Measurements from ENCODE around the gene DLGAP1. TPM values are rescaled to one million over a fixed set of nuclear protein-coding genes. Genes with fewer than 3 reads are reported as not detected.
A peak's percentile ranks its signal among the peaks of the same experiment; 100 is the strongest.
"Not testable (repeated sequence)": the region's sequence is repeated elsewhere in the genome, so short reads cannot be mapped to it uniquely, and the experiment has no call there.

Gene DLGAP1
- 1 to 10 TPM in 1 of 4 donors, under 1 TPM in 3; 0.13 to 6.2 (median 0.53) TPM for total RNA-seq

DNA sequence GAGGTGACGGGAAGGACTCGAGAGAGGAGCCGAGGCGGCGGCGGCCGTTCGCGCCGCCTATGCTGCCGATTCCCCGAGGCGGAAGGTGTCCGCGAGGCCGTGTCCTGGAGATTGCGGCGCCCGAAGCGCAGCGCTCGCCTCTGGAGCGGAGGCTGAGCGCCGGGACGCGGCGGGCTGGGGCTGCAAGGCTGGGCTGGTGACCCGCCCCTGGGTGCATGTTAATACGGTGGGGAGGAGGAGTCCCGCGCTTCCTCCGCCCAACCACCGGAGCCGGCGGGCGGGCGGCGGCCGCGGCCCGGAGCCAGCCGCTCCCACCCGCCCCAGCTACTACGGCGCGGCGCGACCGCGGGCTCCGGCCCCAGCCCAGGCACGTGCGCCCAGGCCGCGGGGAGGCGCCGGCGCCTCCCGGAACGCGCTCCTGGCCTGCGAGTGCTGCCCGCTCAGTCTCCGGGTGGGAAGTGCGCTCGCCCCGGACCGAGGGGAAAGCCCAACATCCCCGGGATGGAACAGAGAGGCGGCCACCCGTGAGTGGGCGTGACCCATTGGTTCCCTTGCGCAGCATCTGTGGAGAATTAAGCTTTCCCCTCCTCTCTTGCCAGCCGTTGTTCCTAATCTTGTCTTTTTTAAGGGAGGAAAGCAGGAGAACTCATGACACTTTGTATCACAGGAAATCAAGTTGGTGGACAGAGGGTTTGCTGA lies at the start of gene DLGAP1:
Gene DLGAP1, minus strand, starts transcription at position 195 of the 699 bp plus-strand sequence.
- intact Hi-C loops (cut with DNase I; ENCODE audit: low total_unique reads), result no loop called here
- peak in 1 of 2 donors; percentile 28 for TF ChIP-seq POLR2A (IDR thresholded peaks at IDR 0.05)
- no peak for TF ChIP-seq CTCF (IDR thresholded peaks at IDR 0.05 in 4 of 5, conservative IDR thresholded peaks at IDR 0.05 in 1 of 5)
- no peaks in the 10 kb centered on the region for H3K9me3 ChIP-seq
- peak in 1 of 2 donors; percentile 47 for ATAC-seq
- H3K27me3 ChIP-seq, result peaks cover 11 to 31% (median 24%) of the 10 kb centered on the region in 3 donors
- H3K4me3 ChIP-seq, result peak within 1 kb of the TSS; percentile 31 to 48 (median 38)
- no peaks in the 10 kb centered on the region for H3K4me1 ChIP-seq
- DNase-seq, result peak; percentile 6 to 11
- in situ Hi-C loops (cut with MboI; ENCODE audit: low sequenced_read_pairs in 4 of 4), result loop anchor here in 1 of 4 donors (25.0 kb wide), 1 partner anchor 93 kb away; no protein-coding TSS in a partner anchor
- no peak within 1 kb of the TSS for H3K27ac ChIP-seq
- no peaks in the 10 kb centered on the region for H3K36me3 ChIP-seq

GRCh38 chr18:4494703-4495284 lies 39.7 kb upstream of the DLGAP1 start:
- DNase-seq; H3K9me3 ChIP-seq; H3K4me3 ChIP-seq; in situ Hi-C loops (cut with MboI; ENCODE audit: low sequenced_read_pairs in 4 of 4); H3K27ac ChIP-seq; H3K4me1 ChIP-seq; H3K36me3 ChIP-seq; H3K27me3 ChIP-seq; ATAC-seq; intact Hi-C loops (cut with DNase I; ENCODE audit: low total_unique reads): not testable (repeated sequence)

GRCh38 chr18:4468511-4468910 lies 13.4 kb upstream of the DLGAP1 start:
- no peak overlapping the region for H3K27ac ChIP-seq
- no peaks in the 10 kb centered on the region for H3K36me3 ChIP-seq
- H3K4me3 ChIP-seq, result no peak overlapping the region
- no peaks in the 10 kb centered on the region for H3K4me1 ChIP-seq
- DNase-seq (no peak), ATAC-seq (no peak)
- intact Hi-C loops (cut with DNase I; ENCODE audit: low total_unique reads), result no loop called here
- in situ Hi-C loops (cut with MboI; ENCODE audit: low sequenced_read_pairs in 4 of 4), result loop anchor here in 1 of 4 donors (25.0 kb wide), 1 partner anchor 106 kb away; no protein-coding TSS in a partner anchor
- no peaks in the 10 kb centered on the region for H3K9me3 ChIP-seq
- TF ChIP-seq CTCF (IDR thresholded peaks at IDR 0.05 in 4 of 5, conservative IDR thresholded peaks at IDR 0.05 in 1 of 5), result no peak
- TF ChIP-seq POLR2A (IDR thresholded peaks at IDR 0.05), result no peak
- no peaks in the 10 kb centered on the region for H3K27me3 ChIP-seq

DNA sequence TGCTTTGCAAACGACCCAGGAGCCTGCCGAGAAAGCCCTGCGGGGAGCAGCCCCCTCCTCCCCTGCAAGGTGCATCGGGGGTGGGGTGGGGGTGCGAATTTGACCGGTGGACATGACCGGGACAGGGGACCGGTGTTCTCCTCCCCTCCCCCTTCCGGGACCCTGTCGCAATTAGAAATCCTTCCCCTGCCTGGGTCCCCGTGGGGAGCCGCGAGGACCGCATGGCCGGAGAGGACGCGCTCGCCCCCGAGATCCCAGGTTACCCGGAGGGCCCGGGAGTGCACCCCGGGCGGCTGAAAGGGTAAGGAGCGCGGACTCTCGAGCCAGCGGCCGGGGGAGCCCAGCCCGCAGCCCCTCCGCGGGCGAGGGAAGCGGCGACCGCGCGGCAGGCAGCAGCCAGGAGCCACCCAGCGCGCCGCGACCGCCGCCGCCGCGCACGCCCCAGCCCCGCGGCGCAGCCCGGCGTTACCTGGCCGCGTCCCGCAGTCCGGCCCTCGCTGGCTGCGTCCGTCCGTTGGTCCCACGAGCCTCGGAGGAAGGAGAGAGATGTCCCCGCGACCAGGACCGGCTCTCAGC lies 482 bp downstream of the DLGAP1 start:
- DNase-seq (no peak), ATAC-seq (no peak)
- no peaks in the 10 kb centered on the region for H3K4me1 ChIP-seq
- H3K4me3 ChIP-seq, result peak overlapping the region; percentile 31 to 48 (median 38)
- H3K36me3 ChIP-seq, result no peaks in the 10 kb centered on the region
- no peaks in the 10 kb centered on the region for H3K9me3 ChIP-seq
- intact Hi-C loops (cut with DNase I; ENCODE audit: low total_unique reads) (no loop called here), in situ Hi-C loops (cut with MboI; ENCODE audit: low sequenced_read_pairs in 4 of 4) (loop anchor here in 1 of 4 donors (25.0 kb wide), 1 partner anchor 92 kb away; no protein-coding TSS in a partner anchor)
- H3K27me3 ChIP-seq, result peaks cover 11 to 31% (median 24%) of the 10 kb centered on the region in 3 donors
- no peak overlapping the region for H3K27ac ChIP-seq
- TF ChIP-seq CTCF (IDR thresholded peaks at IDR 0.05 in 4 of 5, conservative IDR thresholded peaks at IDR 0.05 in 1 of 5), result no peak
- TF ChIP-seq POLR2A (IDR thresholded peaks at IDR 0.05), result no peak
